ENCODE data around the gene DCTN4. TPM values are rescaled to one million over a fixed set of nuclear protein-coding genes. Genes with fewer than 3 reads are reported as not detected.

The DCTN4 gene
- total and polyA plus RNA-seq, 9 of the 15 experiments (the other 6 are each of a cell fraction or from before 2014, with no cell fraction given) = 20.4 to 64.9 (median 49.9) TPM

DNA sequence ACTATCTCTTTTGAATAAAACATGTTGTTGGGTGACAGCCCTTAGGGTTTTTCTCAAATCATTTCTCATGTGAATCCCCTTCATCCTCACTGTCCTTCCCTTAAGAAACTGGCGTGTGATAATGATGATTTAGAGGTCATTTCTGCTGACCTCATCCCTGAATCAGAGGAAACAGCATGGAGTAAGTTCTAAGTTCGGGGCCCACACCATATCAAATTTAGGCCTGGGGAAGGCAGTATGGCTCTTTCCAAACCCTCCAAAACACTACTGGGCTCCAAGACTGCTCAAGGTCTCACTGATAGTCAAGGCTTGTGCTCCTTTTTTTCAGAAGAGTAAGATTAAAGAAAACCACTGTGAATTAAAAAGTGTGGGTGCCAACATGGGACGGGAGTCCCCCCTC lies 18.9 kb upstream of the DCTN4 start (continued):
- TF ChIP-seq BRD9 (IDR thresholded peaks at IDR 0.05; ENCODE audit: low read depth, partially characterized antibody) (no peak), SMARCA4 (IDR thresholded peaks at IDR 0.05) (peak; percentile 33), PURB (CRISPR knock-in tag; IDR thresholded peaks at IDR 0.05; ENCODE audit: low read depth) (no peak), ZNF79 (CRISPR knock-in tag; IDR thresholded peaks at IDR 0.05; ENCODE audit: low read depth) (no peak), MAFF (IDR thresholded peaks at IDR 0.05; ENCODE audit: low read length) (peak; percentile 57; the same call in 1 of the 2 replicates), ESRRA (IDR thresholded peaks at IDR 0.05; ENCODE audit: borderline replicate concordance, low read depth) (peak; percentile 91), NR2F6 (CRISPR knock-in tag; IDR thresholded peaks at IDR 0.05) (no peak), TEAD1 (CRISPR knock-in tag; IDR thresholded peaks at IDR 0.05) (no peak), ARID1B (IDR thresholded peaks at IDR 0.05) (peak; percentile 57), RCOR1 (IDR thresholded peaks at IDR 0.05; ENCODE audit: borderline replicate concordance in 1 of 2, low read depth in 2 of 2, low read length in 2 of 2) (peak in 1 of 2 experiments; percentile 64; a peak in 1 of 4 replicates), HDAC8 (tag; IDR thresholded peaks at IDR 0.05) (no peak), C11orf30 (IDR thresholded peaks at IDR 0.05; ENCODE audit: low read depth) (peak; percentile 79), MTA3 (IDR thresholded peaks at IDR 0.05; ENCODE audit: borderline replicate concordance) (no peak), ZNF75A (CRISPR knock-in tag; IDR thresholded peaks at IDR 0.05) (no peak), SMARCE1 (IDR thresholded peaks at IDR 0.05) (no peak), FOXJ3 (CRISPR knock-in tag; IDR thresholded peaks at IDR 0.05) (no peak), MEIS2 (IDR thresholded peaks at IDR 0.05; ENCODE audit: partially characterized antibody) (peak; percentile 87), TCF7 (IDR thresholded peaks at IDR 0.05; ENCODE audit: borderline replicate concordance) (no peak), NFYB (IDR thresholded peaks at IDR 0.05; ENCODE audit: extremely low read depth, insufficient read length) (no peak)
- TF ChIP-seq, protein P1, sequence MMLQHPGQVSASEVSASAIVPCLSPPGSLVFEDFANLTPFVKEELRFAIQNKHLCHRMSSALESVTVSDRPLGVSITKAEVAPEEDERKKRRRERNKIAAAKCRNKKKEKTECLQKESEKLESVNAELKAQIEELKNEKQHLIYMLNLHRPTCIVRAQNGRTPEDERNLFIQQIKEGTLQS (IDR thresholded peaks at IDR 0.05) = peak; percentile 75
- TF ChIP-seq, protein P1 (CRISPR knock-in tag; conservative IDR thresholded peaks at IDR 0.05) = no peak
- TF ChIP-seq, protein P2, sequence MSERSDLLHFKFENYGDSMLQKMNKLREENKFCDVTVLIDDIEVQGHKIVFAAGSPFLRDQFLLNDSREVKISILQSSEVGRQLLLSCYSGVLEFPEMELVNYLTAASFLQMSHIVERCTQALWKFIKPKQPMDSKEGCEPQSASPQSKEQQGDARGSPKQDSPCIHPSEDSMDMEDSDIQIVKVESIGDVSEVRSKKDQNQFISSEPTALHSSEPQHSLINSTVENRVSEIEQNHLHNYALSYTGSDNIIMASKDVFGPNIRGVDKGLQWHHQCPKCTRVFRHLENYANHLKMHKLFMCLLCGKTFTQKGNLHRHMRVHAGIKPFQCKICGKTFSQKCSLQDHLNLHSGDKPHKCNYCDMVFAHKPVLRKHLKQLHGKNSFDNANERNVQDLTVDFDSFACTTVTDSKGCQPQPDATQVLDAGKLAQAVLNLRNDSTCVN (CRISPR knock-in tag; IDR thresholded peaks at IDR 0.05) = no peak
- TF ChIP-seq, protein P3, sequence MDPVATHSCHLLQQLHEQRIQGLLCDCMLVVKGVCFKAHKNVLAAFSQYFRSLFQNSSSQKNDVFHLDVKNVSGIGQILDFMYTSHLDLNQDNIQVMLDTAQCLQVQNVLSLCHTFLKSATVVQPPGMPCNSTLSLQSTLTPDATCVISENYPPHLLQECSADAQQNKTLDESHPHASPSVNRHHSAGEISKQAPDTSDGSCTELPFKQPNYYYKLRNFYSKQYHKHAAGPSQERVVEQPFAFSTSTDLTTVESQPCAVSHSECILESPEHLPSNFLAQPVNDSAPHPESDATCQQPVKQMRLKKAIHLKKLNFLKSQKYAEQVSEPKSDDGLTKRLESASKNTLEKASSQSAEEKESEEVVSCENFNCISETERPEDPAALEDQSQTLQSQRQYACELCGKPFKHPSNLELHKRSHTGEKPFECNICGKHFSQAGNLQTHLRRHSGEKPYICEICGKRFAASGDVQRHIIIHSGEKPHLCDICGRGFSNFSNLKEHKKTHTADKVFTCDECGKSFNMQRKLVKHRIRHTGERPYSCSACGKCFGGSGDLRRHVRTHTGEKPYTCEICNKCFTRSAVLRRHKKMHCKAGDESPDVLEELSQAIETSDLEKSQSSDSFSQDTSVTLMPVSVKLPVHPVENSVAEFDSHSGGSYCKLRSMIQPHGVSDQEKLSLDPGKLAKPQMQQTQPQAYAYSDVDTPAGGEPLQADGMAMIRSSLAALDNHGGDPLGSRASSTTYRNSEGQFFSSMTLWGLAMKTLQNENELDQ (CRISPR knock-in tag; IDR thresholded peaks at IDR 0.05; ENCODE audit: borderline replicate concordance) = no peak
- TF ChIP-seq, protein P4, sequence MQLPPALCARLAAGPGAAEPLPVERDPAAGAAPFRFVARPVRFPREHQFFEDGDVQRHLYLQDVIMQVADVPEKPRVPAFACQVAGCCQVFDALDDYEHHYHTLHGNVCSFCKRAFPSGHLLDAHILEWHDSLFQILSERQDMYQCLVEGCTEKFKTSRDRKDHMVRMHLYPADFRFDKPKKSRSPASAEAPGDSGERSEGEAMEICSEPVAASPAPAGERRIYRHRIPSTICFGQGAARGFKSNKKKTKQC (CRISPR knock-in tag; IDR thresholded peaks at IDR 0.05) = no peak
- TF ChIP-seq, protein P5, sequence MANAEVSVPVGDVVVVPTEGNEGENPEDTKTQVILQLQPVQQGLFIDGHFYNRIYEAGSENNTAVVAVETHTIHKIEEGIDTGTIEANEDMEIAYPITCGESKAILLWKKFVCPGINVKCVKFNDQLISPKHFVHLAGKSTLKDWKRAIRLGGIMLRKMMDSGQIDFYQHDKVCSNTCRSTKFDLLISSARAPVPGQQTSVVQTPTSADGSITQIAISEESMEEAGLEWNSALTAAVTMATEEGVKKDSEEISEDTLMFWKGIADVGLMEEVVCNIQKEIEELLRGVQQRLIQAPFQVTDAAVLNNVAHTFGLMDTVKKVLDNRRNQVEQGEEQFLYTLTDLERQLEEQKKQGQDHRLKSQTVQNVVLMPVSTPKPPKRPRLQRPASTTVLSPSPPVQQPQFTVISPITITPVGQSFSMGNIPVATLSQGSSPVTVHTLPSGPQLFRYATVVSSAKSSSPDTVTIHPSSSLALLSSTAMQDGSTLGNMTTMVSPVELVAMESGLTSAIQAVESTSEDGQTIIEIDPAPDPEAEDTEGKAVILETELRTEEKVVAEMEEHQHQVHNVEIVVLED (CRISPR knock-in tag; IDR thresholded peaks at IDR 0.05) = no peak
